Measurements from ENCODE around the gene ANKRD13B. TPM values are rescaled to one million over a fixed set of nuclear protein-coding genes. Genes with fewer than 3 reads are reported as not detected.
A peak's percentile ranks its signal among the peaks of the same experiment; 100 is the strongest.

The ANKRD13B gene
- total and polyA plus RNA-seq, 2 of the 13 experiments (the other 11 are each of a cell fraction or from before 2014, with no cell fraction given), result 1.7 to 1.8 TPM

GRCh38 chr17:29579866-29580771 is 12.8 kb upstream of the ANKRD13B start (continued):
- TF ChIP-seq, protein P1, sequence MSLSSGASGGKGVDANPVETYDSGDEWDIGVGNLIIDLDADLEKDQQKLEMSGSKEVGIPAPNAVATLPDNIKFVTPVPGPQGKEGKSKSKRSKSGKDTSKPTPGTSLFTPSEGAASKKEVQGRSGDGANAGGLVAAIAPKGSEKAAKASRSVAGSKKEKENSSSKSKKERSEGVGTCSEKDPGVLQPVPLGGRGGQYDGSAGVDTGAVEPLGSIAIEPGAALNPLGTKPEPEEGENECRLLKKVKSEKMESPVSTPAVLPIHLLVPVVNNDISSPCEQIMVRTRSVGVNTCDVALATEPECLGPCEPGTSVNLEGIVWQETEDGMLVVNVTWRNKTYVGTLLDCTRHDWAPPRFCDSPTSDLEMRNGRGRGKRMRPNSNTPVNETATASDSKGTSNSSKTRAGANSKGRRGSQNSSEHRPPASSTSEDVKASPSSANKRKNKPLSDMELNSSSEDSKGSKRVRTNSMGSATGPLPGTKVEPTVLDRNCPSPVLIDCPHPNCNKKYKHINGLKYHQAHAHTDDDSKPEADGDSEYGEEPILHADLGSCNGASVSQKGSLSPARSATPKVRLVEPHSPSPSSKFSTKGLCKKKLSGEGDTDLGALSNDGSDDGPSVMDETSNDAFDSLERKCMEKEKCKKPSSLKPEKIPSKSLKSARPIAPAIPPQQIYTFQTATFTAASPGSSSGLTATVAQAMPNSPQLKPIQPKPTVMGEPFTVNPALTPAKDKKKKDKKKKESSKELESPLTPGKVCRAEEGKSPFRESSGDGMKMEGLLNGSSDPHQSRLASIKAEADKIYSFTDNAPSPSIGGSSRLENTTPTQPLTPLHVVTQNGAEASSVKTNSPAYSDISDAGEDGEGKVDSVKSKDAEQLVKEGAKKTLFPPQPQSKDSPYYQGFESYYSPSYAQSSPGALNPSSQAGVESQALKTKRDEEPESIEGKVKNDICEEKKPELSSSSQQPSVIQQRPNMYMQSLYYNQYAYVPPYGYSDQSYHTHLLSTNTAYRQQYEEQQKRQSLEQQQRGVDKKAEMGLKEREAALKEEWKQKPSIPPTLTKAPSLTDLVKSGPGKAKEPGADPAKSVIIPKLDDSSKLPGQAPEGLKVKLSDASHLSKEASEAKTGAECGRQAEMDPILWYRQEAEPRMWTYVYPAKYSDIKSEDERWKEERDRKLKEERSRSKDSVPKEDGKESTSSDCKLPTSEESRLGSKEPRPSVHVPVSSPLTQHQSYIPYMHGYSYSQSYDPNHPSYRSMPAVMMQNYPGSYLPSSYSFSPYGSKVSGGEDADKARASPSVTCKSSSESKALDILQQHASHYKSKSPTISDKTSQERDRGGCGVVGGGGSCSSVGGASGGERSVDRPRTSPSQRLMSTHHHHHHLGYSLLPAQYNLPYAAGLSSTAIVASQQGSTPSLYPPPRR (CRISPR knock-in tag; IDR thresholded peaks at IDR 0.05; ENCODE audit: borderline replicate concordance), result no peak
- TF ChIP-seq TBX2 (CRISPR knock-in tag; IDR thresholded peaks at IDR 0.05; ENCODE audit: borderline replicate concordance) (no peak), MZF1 (CRISPR knock-in tag; IDR thresholded peaks at IDR 0.05; ENCODE audit: borderline replicate concordance) (0 out of 2 replicates have a peak, but pooled peaks have one; percentile 60), SOX5 (CRISPR knock-in tag; IDR thresholded peaks at IDR 0.05; ENCODE audit: borderline replicate concordance) (no peak), ZNF562 (CRISPR knock-in tag; IDR thresholded peaks at IDR 0.05; ENCODE audit: borderline replicate concordance) (no peak), ZNF644 (CRISPR knock-in tag; IDR thresholded peaks at IDR 0.05; ENCODE audit: low read depth) (no peak), TCF7L2 (IDR thresholded peaks at IDR 0.05; ENCODE audit: low read depth, low read length) (no peak), U2AF2 (IDR thresholded peaks at IDR 0.05; ENCODE audit: low read depth, low read length) (no peak), SRSF4 (IDR thresholded peaks at IDR 0.05; ENCODE audit: low read depth, low read length, poor library complexity, severe bottlenecking) (no peak), REPIN1 (CRISPR knock-in tag; IDR thresholded peaks at IDR 0.05; ENCODE audit: borderline replicate concordance, low read depth) (peak; percentile 22; the same call in 1 of the 2 replicates), HMG20A (CRISPR knock-in tag; IDR thresholded peaks at IDR 0.05; ENCODE audit: borderline replicate concordance) (no peak), KDM1A (CRISPR knock-in tag; IDR thresholded peaks at IDR 0.05) (no peak), HMGXB3 (CRISPR knock-in tag; IDR thresholded peaks at IDR 0.05; ENCODE audit: borderline replicate concordance) (no peak), CREB3 (CRISPR knock-in tag; IDR thresholded peaks at IDR 0.05) (no peak), REXO4 (CRISPR knock-in tag; IDR thresholded peaks at IDR 0.05; ENCODE audit: borderline replicate concordance) (no peak), ZNF331 (CRISPR knock-in tag; IDR thresholded peaks at IDR 0.05) (0 out of 2 replicates have a peak, but pooled peaks have one; percentile 13), NR1H2 (CRISPR knock-in tag; IDR thresholded peaks at IDR 0.05; ENCODE audit: borderline replicate concordance, low read depth) (no peak), ATRX (CRISPR knock-in tag; IDR thresholded peaks at IDR 0.05; ENCODE audit: borderline replicate concordance) (no peak), ZNF724P (CRISPR knock-in tag; IDR thresholded peaks at IDR 0.05; ENCODE audit: borderline replicate concordance) (no peak)

Measured in HepG2 (cell line).